K562 (cell line): Measurements from ENCODE around the gene OLAH. TPM values are rescaled to one million over a fixed set of nuclear protein-coding genes. Genes with fewer than 3 reads are reported as not detected.
A peak's percentile ranks its signal among the peaks of the same experiment; 100 is the strongest.

Source experiments
- ATAC-seq: fragments of 200-7000 bp; cut with Tn5 transposase; 3 replicates; pipeline ENCODE4 v1.9.1; 2020; ENCODE audit warnings: moderate library complexity
- BruUV-seq: library from RNA; stranded (reverse); fragments of 400-500 nt; replicated peaks from 2 replicates; lab custom pipeline; 2021; lab: Mats Ljungman, UMichigan
- CTCF ChIA-PET: fragments of 300-600 bp; formaldehyde crosslinking; extraction: SDS; loops from one replicate; lab custom pipeline; 2021; ENCODE audit warnings: low intra/inter-chr PET ratio; lab: Yijun Ruan, JAX
- POLR2A ChIA-PET: fragments of 300-600, 350-650 bp; sonication (Branson Sonifier 250); formaldehyde crosslinking; extraction: SDS; loops from one replicate; lab custom pipeline; 2021; ENCODE audit warnings: antibody characterized with exemption, inconsistent platforms; lab: Yijun Ruan, JAX
- DNase-seq, 4 experiments: peaks; one replicate each; pipeline versions ENCODE4 v3.0.0 to v3.0.0-alpha.2; 2011 to 2018; ENCODE audit warnings: low spot score in 3 of 4, mixed read lengths in 3 of 4; ENCODE audit errors: extremely low read depth in 1 of 4
- FAIRE-seq: peaks from 2 replicates; lab custom pipeline; 2011; peaks lifted over from hg19 to GRCh38; lab: Jason Lieb, UNC
- H2AFZ ChIP-seq: 2 replicates; pipeline ENCODE4 v1.6.0; 2011; ENCODE audit warnings: low read depth, low read length, control low read depth, inconsistent platforms
- H3K27ac ChIP-seq: fragments of 200-600 bp; 3 replicates; pipeline ENCODE4 v1.8.0; 2011; ENCODE audit warnings: low read depth, mild to moderate bottlenecking, control low read depth, inconsistent platforms, low read length, moderate library complexity, mixed read lengths; ENCODE audit errors: extremely low read depth
- H3K27me3 ChIP-seq, 2 experiments: fragments of 300-600 bp in 1 of 2; 2 replicates in 1 of 2; 3 replicates in 1 of 2; pipeline versions ENCODE4 v1.6.0 to v1.8.0; 2011; ENCODE audit warnings: inconsistent platforms in 2 of 2, low read length in 2 of 2, mild to moderate bottlenecking in 1 of 2, mixed read lengths in 1 of 2, moderate library complexity in 1 of 2; ENCODE audit not compliant: control insufficient read depth in 2 of 2, insufficient read depth in 2 of 2
- H3K36me3 ChIP-seq: fragments of 300-600 bp; 3 replicates; pipeline ENCODE4 v1.8.0; 2011; ENCODE audit warnings: mild to moderate bottlenecking, low read length, inconsistent platforms; ENCODE audit not compliant: control insufficient read depth, insufficient read depth
- H3K4me1 ChIP-seq, 2 experiments: fragments of 200-600 bp in 1 of 2; replicated peaks in 1 of 2; 2 replicates in 1 of 2; 3 replicates in 1 of 2; pipeline versions ENCODE4 v1.5.1 to v1.8.0; 2011; ENCODE audit warnings: inconsistent platforms in 2 of 2, low read length in 2 of 2, mild to moderate bottlenecking in 1 of 2, mixed read lengths in 1 of 2, moderate library complexity in 1 of 2; ENCODE audit not compliant: control insufficient read depth in 2 of 2, insufficient read depth in 2 of 2
- H3K4me2 ChIP-seq: 2 replicates; pipeline ENCODE4 v1.6.1; 2011; ENCODE audit warnings: low read length, control low read depth, inconsistent platforms, mixed read lengths; ENCODE audit not compliant: insufficient read depth
- H3K4me3 ChIP-seq: fragments of 200-600 bp; sonication (generic), shearing (Covaris generic); 2 replicates; pipeline ENCODE4 v1.5.1; 2016; ENCODE audit warnings: control low read depth, inconsistent platforms
- H3K79me2 ChIP-seq: fragments of 200-600 bp; 3 replicates; pipeline ENCODE4 v1.8.0; 2011; ENCODE audit warnings: low read length, inconsistent platforms; ENCODE audit not compliant: control insufficient read depth, insufficient read depth
- H3K9ac ChIP-seq, 2 experiments: 2 replicates each; pipeline versions ENCODE4 v1.6.0 to v1.6.1; 2011; ENCODE audit warnings: low read depth in 2 of 2, low read length in 2 of 2, control low read depth in 1 of 2, inconsistent platforms in 1 of 2, mild to moderate bottlenecking in 1 of 2, mixed read lengths in 1 of 2; ENCODE audit not compliant: insufficient read depth in 1 of 2
- H3K9me1 ChIP-seq: one replicate; pipeline ENCODE4 v1.6.0; 2011; ENCODE audit warnings: inconsistent platforms, mild to moderate bottlenecking, low read length, moderate library complexity; ENCODE audit not compliant: control insufficient read depth, insufficient read depth
- H3K9me3 ChIP-seq: replicated peaks from 2 replicates; pipeline ENCODE4 v1.5.1; 2011; ENCODE audit warnings: low read depth, low read length, inconsistent platforms; ENCODE audit not compliant: control insufficient read depth, insufficient read depth
- H4K20me1 ChIP-seq: replicated peaks from 2 replicates; pipeline ENCODE4 v1.6.1; 2011; ENCODE audit warnings: low read length, inconsistent platforms, mixed read lengths; ENCODE audit not compliant: control insufficient read depth, insufficient read depth
- CBFA2T3 ChIP-seq: fragments of 450-650 bp; IDR thresholded peaks from 2 replicates; pipeline ENCODE4 v1.6.1; 2017
- TCF3 ChIP-seq: sonication (generic); formaldehyde crosslinking; IDR thresholded peaks from 2 replicates; pipeline ENCODE4 v1.4.0; 2020; ENCODE audit warnings: mild to moderate bottlenecking, missing genetic modification reagents
- ZNF436 ChIP-seq: fragments of 250-450, 450-650 bp; sonication (Bioruptor Pico); formaldehyde crosslinking; IDR thresholded peaks from 2 replicates; pipeline ENCODE4 v1.7.0; 2020; ENCODE audit warnings: mild to moderate bottlenecking
- ZSCAN29 ChIP-seq: fragments of 450-650 bp; IDR thresholded peaks from 2 replicates; pipeline ENCODE4 v1.6.1; 2017
- WGBS: fragments of 100-300 bp; shearing (Covaris generic); methylation state at CpG from one replicate; pipeline ENCODE4 v1.1.6; 2016; ENCODE audit warnings: low coverage, mixed read lengths; ENCODE audit not compliant: insufficient coverage; ENCODE audit errors: missing lambda C conversion rate; 5-methylcytosine and 5-hydroxymethylcytosine counted together
- in situ Hi-C: fragments of 300-500 bp; cut with MboI; formaldehyde crosslinking; loops from 4 replicates; pipeline ENCODE4 v1.15.0; 2018; ENCODE audit warnings: inconsistent platforms, mixed read lengths
- intact Hi-C: fragments of 100-400 bp; cut with micrococcal nuclease; formaldehyde crosslinking; loops from 2 replicates; pipeline ENCODE4 v1.14.2; 2022
- polyA plus RNA-seq, 8 experiments: library from polyadenylated mRNA; depleted of rRNA in 4 of 8; stranded (reverse) in 5 of 8; unstranded in 3 of 8; fragments of >200 nt; fragmentation: Nextera tagmentation in 2 of 8; fragmentation: Illumina TruSeq in 1 of 8; extraction: Ambion mirVana in 2 of 8; extraction: Trizol in 1 of 8; gene quantifications; 2 replicates each; pipeline versions ENCODE4 v1.2.1 to v1.2.3, GENCODE V29; 2011 to 2014; ENCODE audit warnings: inconsistent platforms in 1 of 8, missing spikeins in 1 of 8
- total RNA-seq, 7 experiments: library from RNA; depleted of rRNA in 6 of 7; stranded (reverse); fragments of >200 nt in 6 of 7; fragmentation: Illumina TruSeq in 2 of 7; extraction: Trizol in 2 of 7; gene quantifications; 2 replicates each; pipeline versions ENCODE4 v1.2.1 to v1.2.3, GENCODE V29; 2011 to 2021; ENCODE audit warnings: low replicate concordance in 1 of 7
- TF ChIP-seq, protein P1 (sequence below): fragments of 200-400 bp; formaldehyde crosslinking; IDR thresholded peaks from 2 replicates; pipeline ENCODE4 v1.6.1; 2017; ENCODE audit warnings: mild to moderate bottlenecking, low read depth, low read length, moderate library complexity
- TF ChIP-seq, protein P2 (sequence below): fragments of 450-650 bp; IDR thresholded peaks from 2 replicates; pipeline ENCODE4 v1.7.1; 2018; ENCODE audit warnings: mild to moderate bottlenecking, low read depth; ENCODE audit not compliant: partially characterized antibody

OLAH gene
- total and polyA plus RNA-seq, 9 of the 15 experiments (the other 6 are each of a cell fraction or from before 2014, with no cell fraction given), result 0.11 to 0.45 (median 0.18) TPM; not detected in 3

DNA sequence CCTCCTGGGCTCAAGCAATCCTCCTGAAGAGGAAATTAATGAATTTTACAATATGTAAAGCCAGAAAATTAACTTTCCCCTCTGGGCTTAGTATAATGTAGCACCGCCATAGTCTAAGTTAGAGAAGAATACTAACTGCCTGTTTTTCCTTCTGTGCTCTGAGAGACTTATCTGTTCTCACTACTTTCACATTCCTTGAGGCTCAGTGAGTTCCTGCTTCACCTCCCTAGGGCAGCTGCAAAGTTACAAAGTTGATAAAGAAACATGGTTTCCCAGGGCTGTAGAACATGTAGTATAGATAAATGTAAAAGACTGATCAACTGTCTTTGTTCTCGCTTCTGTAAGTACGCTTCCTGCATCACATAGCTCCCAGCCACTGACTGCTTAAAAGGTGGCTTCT is 16.0 kb upstream of the OLAH start:
- Histone ChIP-seq H2AFZ (peak overlapping the region; percentile 35; the same call in 1 of the 2 replicates), H3K27ac (no peak overlapping the region), H3K79me2 (no peaks in the 10 kb centered on the region), H3K9me3 (no peaks in the 10 kb centered on the region), H3K4me2 (no peak overlapping the region), H3K27me3 (no peaks in the 10 kb centered on the region; a peak in 1 of 5 replicates), H3K36me3 (no peaks in the 10 kb centered on the region), H3K4me1 (peaks cover 0 to 5% of the 10 kb centered on the region in 2 experiments; a peak in 2 of 5 replicates), H3K4me3 (no peak overlapping the region), H3K9me1 (no peaks in the 10 kb centered on the region), H4K20me1 (no peaks in the 10 kb centered on the region), H3K9ac (no peak overlapping the region)
- peak in 1 of 4 experiments; percentile 41 for DNase-seq
- WGBS, result 2% methylated on average over 3 of the region's 3 CpGs
- TF ChIP-seq TCF3 (peak; percentile 47), CBFA2T3 (0 out of 2 replicates have a peak, but pooled peaks have one; percentile 20), ZNF436 (CRISPR knock-in tag) (no peak), ZSCAN29 (no peak)
- TF ChIP-seq, protein P1, sequence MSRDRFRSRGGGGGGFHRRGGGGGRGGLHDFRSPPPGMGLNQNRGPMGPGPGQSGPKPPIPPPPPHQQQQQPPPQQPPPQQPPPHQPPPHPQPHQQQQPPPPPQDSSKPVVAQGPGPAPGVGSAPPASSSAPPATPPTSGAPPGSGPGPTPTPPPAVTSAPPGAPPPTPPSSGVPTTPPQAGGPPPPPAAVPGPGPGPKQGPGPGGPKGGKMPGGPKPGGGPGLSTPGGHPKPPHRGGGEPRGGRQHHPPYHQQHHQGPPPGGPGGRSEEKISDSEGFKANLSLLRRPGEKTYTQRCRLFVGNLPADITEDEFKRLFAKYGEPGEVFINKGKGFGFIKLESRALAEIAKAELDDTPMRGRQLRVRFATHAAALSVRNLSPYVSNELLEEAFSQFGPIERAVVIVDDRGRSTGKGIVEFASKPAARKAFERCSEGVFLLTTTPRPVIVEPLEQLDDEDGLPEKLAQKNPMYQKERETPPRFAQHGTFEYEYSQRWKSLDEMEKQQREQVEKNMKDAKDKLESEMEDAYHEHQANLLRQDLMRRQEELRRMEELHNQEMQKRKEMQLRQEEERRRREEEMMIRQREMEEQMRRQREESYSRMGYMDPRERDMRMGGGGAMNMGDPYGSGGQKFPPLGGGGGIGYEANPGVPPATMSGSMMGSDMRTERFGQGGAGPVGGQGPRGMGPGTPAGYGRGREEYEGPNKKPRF, result no peak
- TF ChIP-seq, protein P2, sequence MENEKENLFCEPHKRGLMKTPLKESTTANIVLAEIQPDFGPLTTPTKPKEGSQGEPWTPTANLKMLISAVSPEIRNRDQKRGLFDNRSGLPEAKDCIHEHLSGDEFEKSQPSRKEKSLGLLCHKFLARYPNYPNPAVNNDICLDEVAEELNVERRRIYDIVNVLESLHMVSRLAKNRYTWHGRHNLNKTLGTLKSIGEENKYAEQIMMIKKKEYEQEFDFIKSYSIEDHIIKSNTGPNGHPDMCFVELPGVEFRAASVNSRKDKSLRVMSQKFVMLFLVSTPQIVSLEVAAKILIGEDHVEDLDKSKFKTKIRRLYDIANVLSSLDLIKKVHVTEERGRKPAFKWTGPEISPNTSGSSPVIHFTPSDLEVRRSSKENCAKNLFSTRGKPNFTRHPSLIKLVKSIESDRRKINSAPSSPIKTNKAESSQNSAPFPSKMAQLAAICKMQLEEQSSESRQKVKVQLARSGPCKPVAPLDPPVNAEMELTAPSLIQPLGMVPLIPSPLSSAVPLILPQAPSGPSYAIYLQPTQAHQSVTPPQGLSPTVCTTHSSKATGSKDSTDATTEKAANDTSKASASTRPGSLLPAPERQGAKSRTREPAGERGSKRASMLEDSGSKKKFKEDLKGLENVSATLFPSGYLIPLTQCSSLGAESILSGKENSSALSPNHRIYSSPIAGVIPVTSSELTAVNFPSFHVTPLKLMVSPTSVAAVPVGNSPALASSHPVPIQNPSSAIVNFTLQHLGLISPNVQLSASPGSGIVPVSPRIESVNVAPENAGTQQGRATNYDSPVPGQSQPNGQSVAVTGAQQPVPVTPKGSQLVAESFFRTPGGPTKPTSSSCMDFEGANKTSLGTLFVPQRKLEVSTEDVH, result no peak
- intact Hi-C loops, result no loop called here
- no TSS peak for BruUV-seq
- ChIA-PET POLR2A (no interaction called here), CTCF (no interaction called here)
- in situ Hi-C loops, result no loop called here
- ATAC-seq, result no peak
- FAIRE-seq, result no peak
